Heart left ventricle (tissue), 16 donors: ENCODE measurements around the gene KRTAP5-6. TPM values are rescaled to one million over a fixed set of nuclear protein-coding genes. Genes with fewer than 3 reads are reported as not detected.
A peak's percentile ranks its signal among the peaks of the same experiment; 100 is the strongest.
"Not testable (repeated sequence)": the region's sequence is repeated elsewhere in the genome, so short reads cannot be mapped to it uniquely, and the experiment has no call there.

Experiments
- ATAC-seq, 4 donors: fragments of 200-7000 bp; cut with Tn5 transposase; one replicate each; pipeline ENCODE4 v1.9.1; 2020 to 2022; ENCODE audit warnings: moderate library complexity in 4 of 4, mild to moderate bottlenecking in 3 of 4, moderate number of reproducible peaks in 1 of 4
- DNase-seq, 5 donors: peaks; one replicate each; pipeline ENCODE4 v3.0.0-alpha.2; 2020
- H3K27ac ChIP-seq, 12 donors: fragments of 200-600 bp; sonication (generic) in 4 of 12; one replicate each; pipeline versions ENCODE4 v1.5.0 to v1.8.0; 2016 to 2022; ENCODE audit warnings: mild to moderate bottlenecking in 2 of 12
- H3K27me3 ChIP-seq, 9 donors: fragments of 200-600 bp; sonication (generic) in 2 of 9; one replicate each; pipeline versions ENCODE4 v1.5.1 to v1.8.0; 2016 to 2022; ENCODE audit warnings: mild to moderate bottlenecking in 3 of 9
- H3K36me3 ChIP-seq, 9 donors: fragments of 200-600 bp; sonication (generic) in 2 of 9; one replicate each; pipeline versions ENCODE4 v1.5.0 to v1.8.0; 2018 to 2022; ENCODE audit warnings: mild to moderate bottlenecking in 2 of 9
- H3K4me1 ChIP-seq, 12 donors: fragments of 200-600 bp; sonication (generic) in 4 of 12; one replicate each; pipeline versions ENCODE4 v1.5.0 to v1.8.0; 2016 to 2022; ENCODE audit warnings: mild to moderate bottlenecking in 3 of 12
- H3K4me3 ChIP-seq, 12 donors: fragments of 200-600 bp; sonication (generic) in 4 of 12; one replicate each; pipeline versions ENCODE4 v1.5.0 to v1.8.0; 2017 to 2022; ENCODE audit warnings: mild to moderate bottlenecking in 9 of 12, moderate library complexity in 4 of 12
- H3K9me3 ChIP-seq, 12 donors: fragments of 200-600 bp; sonication (generic) in 4 of 12; one replicate each; pipeline versions ENCODE4 v1.5.0 to v1.8.0; 2016 to 2022; ENCODE audit warnings: mild to moderate bottlenecking in 1 of 12
- POLR2A ChIP-seq, 2 donors: fragments of 450-650 bp; IDR thresholded peaks; one replicate each; pipeline ENCODE4 v1.6.1; 2017; ENCODE audit warnings: antibody characterized with exemption in 2 of 2, mild to moderate bottlenecking in 2 of 2, moderate library complexity in 2 of 2
- WGBS, 4 donors: extraction: QIAGEN DNeasy Blood & Tissue Kit in 2 of 4; methylation state at CpG; one replicate each; pipeline versions ENCODE4 v1.1.5 to v1.1.7; 2013 to 2018; 5-methylcytosine and 5-hydroxymethylcytosine counted together
- intact Hi-C, 10 donors: fragments of 100-400 bp; cut with DNase I; formaldehyde crosslinking; loops; one replicate each; pipeline versions ENCODE4 v1.11.1 to v1.14.2; 2022
- polyA plus RNA-seq, 2 donors: library from polyadenylated mRNA; stranded (reverse); fragments of 200-250 nt; gene quantifications; one replicate each; pipeline ENCODE4 v1.2.3, GENCODE V29; 2013
- total RNA-seq, 9 donors: library from RNA; depleted of rRNA in 2 of 9; stranded (reverse); fragments of >200 nt in 2 of 9; fragmentation: NEBNext Ultra II Directional in 3 of 9; extraction: Animal tissue kit (Norgen Biotek cat#: 25700) in 3 of 9; gene quantifications; one replicate each; pipeline versions ENCODE4 v1.1.0 to v1.2.4, GENCODE V29; 2016 to 2023
- TF ChIP-seq, protein P1 (sequence below), 12 donors: fragments of 200-600 bp; sonication (generic) in 4 of 12; IDR thresholded peaks; one replicate each; pipeline versions ENCODE4 v1.5.0 to v1.8.0; 2018 to 2022; ENCODE audit warnings: antibody characterized with exemption in 12 of 12, mild to moderate bottlenecking in 5 of 12
- donor health status: ischemic (EF 13 %, LVEDD 7.1; RV severe dilation, severe dysfunction).
- donor health status: healthy with polysubstance abuse.
- donor health status: DM: no; HTN: yes; CAD: no.
- donor health status: DM: no; HTN: no; CAD: no.
- donor health status: ischemic (EF 25% LVEDD 6.9; RV normal size, moderate dysfunction).
- donor health status: ischemic (EF 25% LVEDD 5.7; RV mildly dilated, moderate dysfunction).
- donor health status: healthy.
- donor health status: DM: yes; HTN: yes; CAD: no.
- donor health status: ischemic (EF 35%, LVEDD 5.7; RV mildly dilated, moderate dysfunction).
- donor health status: nonischemic (EF 11% LVEDD 7.7; RV severe dilation, severe dysfunction).
- donor health status: DM: yes; HTN: yes; CAD: no.
- donor health status: PGD.
- donor health status: ischemic (EF 29% LVEDD 5.4; RV normal size, mild dysfunction).
- donor health status: nonischemic (EF 23%, LVEDD 6.1; RV moderate dilation, normal function).

The KRTAP5-6 gene
- total and polyA plus RNA-seq, 11 donors = not detected

DNA sequence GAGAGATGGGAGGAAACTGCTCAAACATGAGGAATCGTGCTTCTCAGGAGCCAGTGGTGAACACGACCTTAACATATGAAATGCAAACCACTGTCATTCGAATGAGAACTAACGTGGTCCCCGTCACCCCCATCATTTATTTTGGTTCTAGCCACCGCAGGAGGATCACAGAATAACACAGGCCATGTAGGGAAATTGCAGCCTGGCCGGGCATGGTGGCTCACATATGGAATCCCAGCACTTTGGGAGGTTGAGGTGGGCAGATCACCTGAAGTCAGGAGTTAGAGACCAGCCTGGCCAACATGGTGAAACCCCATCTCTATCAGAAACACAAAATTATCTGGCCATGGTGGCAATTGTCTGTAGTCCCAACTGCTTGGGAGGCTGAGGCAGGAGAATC lies 40.3 kb upstream of the KRTAP5-6 start:
- 80 to 91% (median 88%) methylated on average over 7 of the region's 7 CpGs for WGBS, 4 donors
- Histone ChIP-seq H3K36me3 (no peaks in the 10 kb centered on the region), H3K9me3 (no peaks in the 10 kb centered on the region), H3K27ac (no peak overlapping the region), H3K4me1 (peaks cover 0 to 8% (median 0%) of the 10 kb centered on the region in 12 donors), H3K27me3 (peaks cover 0 to 39% (median 0%) of the 10 kb centered on the region in 9 donors), H3K4me3 (no peak overlapping the region)
- TF ChIP-seq POLR2A (IDR thresholded peaks at IDR 0.05) = no peak
- TF ChIP-seq, protein P1, sequence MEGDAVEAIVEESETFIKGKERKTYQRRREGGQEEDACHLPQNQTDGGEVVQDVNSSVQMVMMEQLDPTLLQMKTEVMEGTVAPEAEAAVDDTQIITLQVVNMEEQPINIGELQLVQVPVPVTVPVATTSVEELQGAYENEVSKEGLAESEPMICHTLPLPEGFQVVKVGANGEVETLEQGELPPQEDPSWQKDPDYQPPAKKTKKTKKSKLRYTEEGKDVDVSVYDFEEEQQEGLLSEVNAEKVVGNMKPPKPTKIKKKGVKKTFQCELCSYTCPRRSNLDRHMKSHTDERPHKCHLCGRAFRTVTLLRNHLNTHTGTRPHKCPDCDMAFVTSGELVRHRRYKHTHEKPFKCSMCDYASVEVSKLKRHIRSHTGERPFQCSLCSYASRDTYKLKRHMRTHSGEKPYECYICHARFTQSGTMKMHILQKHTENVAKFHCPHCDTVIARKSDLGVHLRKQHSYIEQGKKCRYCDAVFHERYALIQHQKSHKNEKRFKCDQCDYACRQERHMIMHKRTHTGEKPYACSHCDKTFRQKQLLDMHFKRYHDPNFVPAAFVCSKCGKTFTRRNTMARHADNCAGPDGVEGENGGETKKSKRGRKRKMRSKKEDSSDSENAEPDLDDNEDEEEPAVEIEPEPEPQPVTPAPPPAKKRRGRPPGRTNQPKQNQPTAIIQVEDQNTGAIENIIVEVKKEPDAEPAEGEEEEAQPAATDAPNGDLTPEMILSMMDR (IDR thresholded peaks at IDR 0.05) = no peak
- ATAC-seq (no peak), DNase-seq (no peak)
- intact Hi-C loops = loop anchor here in 1 of 10 donors (10.0 kb wide), 1 partner anchor 498 kb away; no protein-coding TSS in a partner anchor

DNA sequence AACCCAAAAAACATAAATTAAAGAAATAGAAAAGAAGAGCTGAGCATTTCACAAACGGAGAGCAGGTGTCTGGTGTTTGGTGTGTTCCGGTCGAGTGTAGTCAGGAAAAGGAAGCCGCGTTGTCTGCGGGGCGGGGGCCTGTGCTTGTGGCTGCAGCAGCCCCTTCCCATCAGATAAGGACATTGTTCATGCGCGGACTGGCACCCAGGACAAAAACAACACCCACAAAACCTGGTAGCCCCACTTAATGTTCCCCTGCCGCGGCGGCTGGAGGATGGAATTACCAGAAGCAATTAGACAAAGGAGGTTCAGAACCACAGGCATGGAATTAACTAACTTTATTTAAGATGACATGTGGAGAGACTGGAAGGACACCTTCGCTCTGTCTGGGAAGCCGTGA lies 37.5 kb upstream of the KRTAP5-6 start:
- WGBS, 4 donors = 52 to 61% (median 57%) methylated on average over 14 of the region's 14 CpGs
- DNase-seq = no peak
- no peaks in the 10 kb centered on the region for H3K4me1 ChIP-seq
- H3K27me3 ChIP-seq = peaks cover 0 to 28% (median 0%) of the 10 kb centered on the region in 9 donors
- intact Hi-C loops = loop anchor here in 1 of 10 donors (10.0 kb wide), 1 partner anchor 495 kb away; no protein-coding TSS in a partner anchor
- TF ChIP-seq, protein P1 (IDR thresholded peaks at IDR 0.05) = no peak
- TF ChIP-seq POLR2A (IDR thresholded peaks at IDR 0.05) = no peak
- no peaks in the 10 kb centered on the region for H3K9me3 ChIP-seq
- no peaks in the 10 kb centered on the region for H3K36me3 ChIP-seq
- no peak for ATAC-seq
- H3K4me3 ChIP-seq = no peak overlapping the region
- no peak overlapping the region for H3K27ac ChIP-seq

DNA sequence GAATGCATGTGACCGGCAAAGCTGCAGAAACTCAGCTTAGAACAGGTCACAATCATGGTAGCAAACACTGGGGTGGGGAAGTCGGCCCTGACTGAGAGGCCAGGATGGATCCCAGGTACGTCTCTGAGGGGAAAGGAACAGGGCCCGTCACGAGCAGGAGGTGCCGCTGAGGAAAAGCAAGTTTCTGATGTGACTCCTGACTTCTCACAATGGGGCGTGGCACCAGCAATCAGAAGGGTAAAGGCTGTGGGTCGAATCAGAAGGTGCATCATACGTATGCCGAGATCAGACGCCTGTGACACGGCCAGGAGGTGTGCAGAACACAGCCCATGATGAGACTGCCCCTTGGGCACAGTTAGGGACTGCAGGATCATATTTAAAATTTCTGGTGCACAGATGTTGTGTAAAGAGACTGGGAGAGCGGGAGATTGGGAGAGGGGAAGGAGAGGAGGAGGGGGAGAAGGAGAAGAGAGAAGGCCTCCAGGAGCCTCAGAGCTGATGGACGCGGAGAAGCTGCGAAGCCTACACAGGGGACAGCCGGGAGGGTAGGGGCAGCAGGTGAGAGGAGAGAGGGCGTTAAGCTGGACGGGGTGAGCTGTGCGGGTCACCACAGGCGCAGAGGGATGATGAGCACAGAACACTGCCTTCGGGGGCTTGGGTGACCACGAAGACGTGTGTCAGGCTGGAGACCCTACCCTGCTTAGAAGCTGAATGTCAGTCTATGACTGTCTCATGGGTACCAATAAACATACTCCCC lies 36.7 kb upstream of the KRTAP5-6 start:
- Histone ChIP-seq H3K27me3 (peaks cover 0 to 20% (median 0%) of the 10 kb centered on the region in 9 donors), H3K36me3 (no peaks in the 10 kb centered on the region), H3K27ac (no peak overlapping the region), H3K4me3 (no peak overlapping the region), H3K4me1 (no peaks in the 10 kb centered on the region), H3K9me3 (no peaks in the 10 kb centered on the region)
- ATAC-seq (no peak), DNase-seq (peak in 1 of 5 donors; percentile 7)
- TF ChIP-seq, protein P1 (IDR thresholded peaks at IDR 0.05) = no peak
- no peak for TF ChIP-seq POLR2A (IDR thresholded peaks at IDR 0.05)
- 77 to 84% (median 81%) methylated on average over 24 of the region's 24 CpGs for WGBS, 4 donors
- intact Hi-C loops = no loop called here

DNA sequence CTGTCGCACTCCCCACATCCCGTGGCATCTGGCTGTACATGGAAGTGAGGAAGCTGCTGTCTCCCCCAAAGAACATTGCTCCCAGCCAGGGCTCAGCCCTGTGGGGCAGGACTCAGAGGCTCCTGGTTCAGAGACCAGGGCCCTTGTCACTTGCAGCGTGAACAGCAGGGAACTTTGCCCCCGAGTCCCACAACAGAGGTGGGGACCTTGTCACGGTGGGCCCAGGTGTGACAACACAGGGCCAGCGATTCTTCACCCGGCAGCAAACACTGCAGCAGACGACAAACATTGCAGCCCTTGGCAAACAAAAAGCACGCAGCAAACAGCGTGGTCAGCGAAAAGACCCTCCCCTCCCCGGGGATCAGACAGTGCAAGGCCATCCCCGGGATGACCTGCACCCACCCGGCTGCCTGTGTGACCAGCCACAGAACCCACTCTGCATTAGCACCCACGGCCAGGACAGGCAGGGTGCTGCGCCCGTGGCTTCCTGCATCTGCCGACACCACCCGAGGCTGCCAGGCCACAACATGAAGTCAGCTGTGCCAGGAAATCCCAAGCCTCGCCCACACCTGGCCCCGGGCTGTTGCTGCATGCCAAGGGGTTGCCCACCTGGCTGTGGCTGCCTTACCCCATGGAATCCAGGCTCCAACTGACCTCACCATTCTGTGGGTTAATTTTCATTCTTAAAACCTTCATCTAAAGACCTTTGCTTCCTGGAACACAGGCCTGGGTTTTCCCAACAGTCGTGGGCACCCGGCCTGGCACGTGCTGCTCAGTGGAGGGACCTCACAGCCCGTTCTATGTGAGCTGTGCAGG lies 35.3 kb upstream of the KRTAP5-6 start:
- H3K27me3 ChIP-seq = peaks cover 0 to 12% (median 0%) of the 10 kb centered on the region in 9 donors
- H3K9me3 ChIP-seq, H3K4me3 ChIP-seq, H3K36me3 ChIP-seq, ATAC-seq, DNase-seq, intact Hi-C loops, H3K27ac ChIP-seq, H3K4me1 ChIP-seq: not testable (repeated sequence)
- 79 to 88% (median 85%) methylated on average over 2 to 22 of the region's 25 CpGs for WGBS, 4 donors

DNA sequence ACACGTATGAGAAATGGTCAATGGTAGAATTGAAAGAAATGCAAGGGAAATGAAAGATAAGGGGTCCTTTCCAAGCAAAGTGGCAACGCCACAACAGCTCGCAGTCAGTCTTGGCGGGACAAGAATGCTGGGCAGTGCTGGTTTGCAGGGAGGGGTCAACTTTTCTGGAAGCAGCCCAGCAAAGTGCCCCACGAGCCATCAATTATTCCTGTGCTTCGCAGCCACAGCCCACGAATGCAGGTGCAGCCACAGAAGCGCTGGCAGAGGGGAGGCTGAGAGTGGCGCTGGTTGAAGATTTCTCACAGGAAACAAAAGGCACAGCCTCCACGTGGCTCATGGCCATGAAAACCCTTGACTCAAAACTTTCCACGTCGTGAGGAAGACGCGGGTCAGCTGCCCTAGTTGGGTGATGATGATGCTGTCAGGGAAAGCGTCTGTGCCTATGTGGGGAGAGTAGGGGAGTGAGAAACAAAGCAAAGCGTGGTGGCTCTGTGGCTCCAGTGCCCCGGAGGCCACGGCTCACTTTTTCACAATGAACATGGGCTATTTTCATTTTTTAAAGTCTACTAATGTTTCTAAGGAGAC lies 34.2 kb upstream of the KRTAP5-6 start:
- 76 to 78% (median 77%) methylated on average over 18 of the region's 18 CpGs for WGBS, 4 donors
- H3K9me3 ChIP-seq, DNase-seq, ATAC-seq, H3K36me3 ChIP-seq, H3K4me1 ChIP-seq, H3K4me3 ChIP-seq, H3K27ac ChIP-seq, intact Hi-C loops: not testable (repeated sequence)
- peaks cover 0 to 12% (median 0%) of the 10 kb centered on the region in 9 donors for H3K27me3 ChIP-seq
